ENCODE measurements around the gene GPR37. TPM values are rescaled to one million over a fixed set of nuclear protein-coding genes. Genes with fewer than 3 reads are reported as not detected.

The GPR37 gene, protein sequence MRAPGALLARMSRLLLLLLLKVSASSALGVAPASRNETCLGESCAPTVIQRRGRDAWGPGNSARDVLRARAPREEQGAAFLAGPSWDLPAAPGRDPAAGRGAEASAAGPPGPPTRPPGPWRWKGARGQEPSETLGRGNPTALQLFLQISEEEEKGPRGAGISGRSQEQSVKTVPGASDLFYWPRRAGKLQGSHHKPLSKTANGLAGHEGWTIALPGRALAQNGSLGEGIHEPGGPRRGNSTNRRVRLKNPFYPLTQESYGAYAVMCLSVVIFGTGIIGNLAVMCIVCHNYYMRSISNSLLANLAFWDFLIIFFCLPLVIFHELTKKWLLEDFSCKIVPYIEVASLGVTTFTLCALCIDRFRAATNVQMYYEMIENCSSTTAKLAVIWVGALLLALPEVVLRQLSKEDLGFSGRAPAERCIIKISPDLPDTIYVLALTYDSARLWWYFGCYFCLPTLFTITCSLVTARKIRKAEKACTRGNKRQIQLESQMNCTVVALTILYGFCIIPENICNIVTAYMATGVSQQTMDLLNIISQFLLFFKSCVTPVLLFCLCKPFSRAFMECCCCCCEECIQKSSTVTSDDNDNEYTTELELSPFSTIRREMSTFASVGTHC
- 1 to 10 TPM in 2 of 3 donors, under 1 TPM in 1; 0.93 to 1.2 (median 1.1) TPM for total RNA-seq
- long read RNA-seq, donor 1, transcript GPR37-201 (2 exons, 3,021 nt), result major isoform, 8 of 8 reads
- long read RNA-seq, donor 1, partial matches to known transcripts, result 0 of 8 reads
- long read RNA-seq, donor 1, other reads (novel, unspliced or antisense), result 0 of 8 reads
- long read RNA-seq, donor 2, partial matches to known transcripts, result 0 of 1 reads
- long read RNA-seq, donor 2, other reads (novel, unspliced or antisense), result 0 of 1 reads

DNA sequence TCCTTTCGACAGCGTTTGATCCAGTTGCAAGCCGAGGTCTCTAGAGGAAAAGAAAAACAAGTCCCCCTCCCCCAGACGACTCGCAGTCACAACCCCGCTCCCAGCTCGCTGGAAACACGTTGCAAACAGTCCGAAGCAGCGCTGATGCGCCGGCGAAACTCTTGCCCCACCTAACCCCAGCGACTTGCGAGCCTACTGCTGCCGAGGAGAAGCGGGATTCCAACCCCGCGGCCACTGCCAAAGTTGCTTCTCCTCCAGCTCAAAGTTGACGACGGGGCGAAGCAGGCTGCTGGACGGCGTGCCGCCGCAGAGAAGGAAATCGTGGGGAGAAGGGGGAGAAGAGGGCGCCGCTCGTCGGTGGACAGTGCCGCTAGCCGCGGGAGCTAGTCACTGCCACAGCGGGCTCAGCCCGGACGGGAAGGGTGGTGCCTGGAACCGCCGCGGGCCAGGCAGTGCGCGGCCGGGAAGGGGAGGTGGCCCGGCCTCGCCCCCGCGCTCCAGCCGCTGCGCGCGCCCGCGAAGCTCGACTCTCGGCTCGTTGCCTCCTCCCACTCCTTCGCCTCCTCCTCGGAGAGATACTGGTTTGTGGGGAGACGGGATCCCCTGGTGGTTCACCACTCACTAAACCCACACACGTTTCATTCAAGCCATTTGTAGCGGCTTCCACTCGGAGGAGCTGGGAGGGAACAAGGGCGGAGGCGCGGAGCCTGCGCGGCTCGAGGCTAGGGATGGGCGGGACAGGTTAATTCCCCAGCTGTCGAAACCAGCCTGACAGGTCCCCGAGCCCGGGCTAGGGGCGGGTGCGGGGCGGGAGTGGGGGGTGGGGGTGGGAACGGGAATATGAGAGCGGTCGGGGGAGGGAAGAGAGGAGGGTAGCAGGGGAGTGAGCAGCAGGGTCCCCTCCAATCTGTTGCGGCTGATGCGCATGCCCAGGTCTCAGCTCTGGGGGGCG lies at the start of gene GPR37:
TSS of gene GPR37 (minus strand) at position 392 of the 952 bp plus-strand sequence. CDS start 816 bp downstream, outside the sequence.
- Histone ChIP-seq H3K36me3 (ENCODE audit: low read depth) (no peaks in the 10 kb centered on the region), H3K4me1 (ENCODE audit: low read depth) (peaks cover 12% of the 10 kb centered on the region), H3K9me3 (no peaks in the 10 kb centered on the region), H3K4me3 (no peak within 1 kb of the TSS)
- intact Hi-C loops (cut with DNase I, micrococcal nuclease), result no loop called here
- DNase-seq (peak; percentile 70 to 80 (median 72)), ATAC-seq (peak; percentile 92)
- TF ChIP-seq, protein P1, sequence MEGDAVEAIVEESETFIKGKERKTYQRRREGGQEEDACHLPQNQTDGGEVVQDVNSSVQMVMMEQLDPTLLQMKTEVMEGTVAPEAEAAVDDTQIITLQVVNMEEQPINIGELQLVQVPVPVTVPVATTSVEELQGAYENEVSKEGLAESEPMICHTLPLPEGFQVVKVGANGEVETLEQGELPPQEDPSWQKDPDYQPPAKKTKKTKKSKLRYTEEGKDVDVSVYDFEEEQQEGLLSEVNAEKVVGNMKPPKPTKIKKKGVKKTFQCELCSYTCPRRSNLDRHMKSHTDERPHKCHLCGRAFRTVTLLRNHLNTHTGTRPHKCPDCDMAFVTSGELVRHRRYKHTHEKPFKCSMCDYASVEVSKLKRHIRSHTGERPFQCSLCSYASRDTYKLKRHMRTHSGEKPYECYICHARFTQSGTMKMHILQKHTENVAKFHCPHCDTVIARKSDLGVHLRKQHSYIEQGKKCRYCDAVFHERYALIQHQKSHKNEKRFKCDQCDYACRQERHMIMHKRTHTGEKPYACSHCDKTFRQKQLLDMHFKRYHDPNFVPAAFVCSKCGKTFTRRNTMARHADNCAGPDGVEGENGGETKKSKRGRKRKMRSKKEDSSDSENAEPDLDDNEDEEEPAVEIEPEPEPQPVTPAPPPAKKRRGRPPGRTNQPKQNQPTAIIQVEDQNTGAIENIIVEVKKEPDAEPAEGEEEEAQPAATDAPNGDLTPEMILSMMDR (IDR thresholded peaks at IDR 0.05), result no peak

DNA sequence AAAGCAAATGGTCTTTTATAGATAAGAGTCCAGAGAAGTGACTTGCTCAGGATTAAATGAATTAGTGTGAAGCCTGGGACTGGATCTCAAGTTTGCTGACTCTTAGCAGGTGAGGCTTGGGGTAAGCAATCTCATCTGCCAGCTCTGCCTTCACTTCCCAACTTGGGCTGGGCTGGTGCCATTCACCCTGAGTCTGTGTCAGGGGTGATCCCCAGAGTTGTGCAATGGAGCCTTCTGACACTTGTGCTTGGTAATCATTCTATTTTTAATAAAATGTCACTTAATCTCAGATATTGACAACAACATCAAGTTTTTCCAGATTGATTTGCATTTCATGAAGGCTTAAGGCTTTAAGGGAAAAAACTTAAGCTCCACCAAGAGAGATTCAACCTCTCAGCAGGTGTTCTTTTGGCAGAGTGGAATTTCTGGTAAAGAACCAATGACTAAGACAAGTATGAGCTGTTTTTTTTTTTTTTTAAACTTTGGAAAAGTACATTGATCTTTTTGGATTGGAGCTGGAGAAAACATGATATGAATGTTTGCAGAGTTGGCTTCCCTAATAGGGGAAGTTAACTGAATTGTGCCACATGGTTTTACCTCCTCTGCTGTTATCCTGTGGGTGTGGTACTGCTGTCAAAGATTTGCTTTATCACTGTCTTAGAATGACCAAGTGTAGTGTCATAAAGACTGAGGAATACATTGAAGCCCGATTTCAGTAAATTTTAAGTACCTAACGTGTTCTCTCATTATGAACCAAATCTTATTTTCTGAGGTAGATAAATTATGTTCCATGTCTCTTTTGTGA lies 48.6 kb upstream of the GPR37 start:
- intact Hi-C loops (cut with DNase I, micrococcal nuclease), result no loop called here
- Histone ChIP-seq H3K36me3 (ENCODE audit: low read depth) (no peaks in the 10 kb centered on the region), H3K9me3 (no peaks in the 10 kb centered on the region), H3K4me1 (ENCODE audit: low read depth) (no peaks in the 10 kb centered on the region), H3K4me3 (no peak overlapping the region)
- DNase-seq (no peak), ATAC-seq (peak; percentile 44)
- TF ChIP-seq, protein P1 (IDR thresholded peaks at IDR 0.05), result no peak

DNA sequence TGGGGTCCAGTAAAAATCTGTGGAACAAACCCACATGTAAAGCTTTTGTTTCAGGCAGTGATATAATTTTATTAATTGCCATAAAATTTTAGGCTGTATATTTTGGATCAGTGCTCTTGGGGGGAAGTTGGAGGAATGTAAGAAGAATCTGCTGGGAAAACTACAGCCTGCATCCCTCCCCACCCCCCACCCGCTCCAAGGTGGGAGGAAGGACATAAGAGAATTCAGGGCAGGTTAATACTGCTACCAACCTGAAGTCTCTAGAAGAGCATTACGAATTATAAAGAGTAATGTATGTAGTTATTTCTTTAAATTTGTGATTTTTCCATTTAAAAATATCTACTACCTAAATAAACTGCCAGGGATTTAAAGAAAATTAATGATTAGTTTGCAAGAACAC lies 47.2 kb upstream of the GPR37 start:
- DNase-seq (no peak), ATAC-seq (no peak)
- Histone ChIP-seq H3K36me3 (ENCODE audit: low read depth) (no peaks in the 10 kb centered on the region), H3K4me1 (ENCODE audit: low read depth) (no peaks in the 10 kb centered on the region), H3K9me3 (no peaks in the 10 kb centered on the region), H3K4me3 (no peak overlapping the region)
- TF ChIP-seq, protein P1 (IDR thresholded peaks at IDR 0.05), result no peak
- intact Hi-C loops (cut with DNase I, micrococcal nuclease), result no loop called here

DNA sequence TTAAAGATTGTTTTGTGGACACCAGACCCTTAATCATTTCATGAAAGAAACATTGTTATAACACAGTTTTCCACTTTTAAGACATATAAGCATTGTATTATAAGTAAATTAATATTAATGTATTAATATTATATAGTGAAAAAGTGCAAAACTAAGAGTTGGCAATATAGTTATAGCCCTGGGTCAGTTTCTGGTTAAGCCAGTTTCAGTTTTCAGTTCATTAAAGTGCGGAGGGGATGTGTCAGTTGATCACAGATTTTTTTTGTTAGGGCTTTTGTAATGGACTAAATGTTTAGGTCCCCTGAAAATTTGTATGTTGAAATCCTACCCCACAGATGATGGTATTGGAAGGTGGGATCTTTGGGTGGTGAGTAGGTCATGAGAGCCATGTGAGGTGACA lies 45.7 kb upstream of the GPR37 start:
- no peaks in the 10 kb centered on the region for H3K4me1 ChIP-seq (ENCODE audit: low read depth)
- no peaks in the 10 kb centered on the region for H3K9me3 ChIP-seq
- no peaks in the 10 kb centered on the region for H3K36me3 ChIP-seq (ENCODE audit: low read depth)
- TF ChIP-seq, protein P1 (IDR thresholded peaks at IDR 0.05), result no peak
- intact Hi-C loops (cut with DNase I, micrococcal nuclease), result no loop called here
- no peak overlapping the region for H3K4me3 ChIP-seq
- DNase-seq (no peak), ATAC-seq (no peak)
